DND-41 (cell line): ENCODE measurements around the gene PTPRN2.

Experiments
- ATAC-seq: fragments of 200-7000 bp; cut with Tn5 transposase; 3 replicates; pipeline ENCODE4 v1.9.1; 2021; ENCODE audit warnings: low read depth; ENCODE audit not compliant: insufficient read depth
- DNase-seq: peaks from one replicate; pipeline ENCODE4 v3.0.0-alpha.2; 2020
- H2AFZ ChIP-seq: 2 replicates; pipeline ENCODE4 v1.6.0; 2012; ENCODE audit warnings: low read depth, low read length
- H3K27ac ChIP-seq: 2 replicates; pipeline ENCODE4 v1.5.1; 2012; ENCODE audit warnings: low read length, inconsistent platforms
- H3K27me3 ChIP-seq: fragments of 200-600 bp; sonication (generic); 2 replicates; pipeline ENCODE4 v1.6.0; 2012; ENCODE audit warnings: low read length, mild to moderate bottlenecking, inconsistent platforms; ENCODE audit not compliant: insufficient read depth, poor library complexity
- H3K36me3 ChIP-seq: 2 replicates; pipeline ENCODE4 v1.5.1; 2012; ENCODE audit warnings: low read length, inconsistent platforms; ENCODE audit not compliant: insufficient read depth
- H3K4me1 ChIP-seq: 2 replicates; pipeline ENCODE4 v1.5.1; 2012; ENCODE audit warnings: mild to moderate bottlenecking, low read length; ENCODE audit not compliant: insufficient read depth
- H3K4me2 ChIP-seq: 2 replicates; pipeline ENCODE4 v1.6.0; 2012; ENCODE audit warnings: mild to moderate bottlenecking, moderate library complexity, low read length, inconsistent platforms; ENCODE audit not compliant: insufficient read depth
- H3K4me3 ChIP-seq, 2 experiments: fragments of 200-600 bp in 1 of 2; shearing (Covaris generic) in 1 of 2; 2 replicates each; pipeline ENCODE4 v1.5.1; 2012 to 2016; ENCODE audit warnings: inconsistent platforms in 2 of 2, low read length in 2 of 2, mild to moderate bottlenecking in 2 of 2, low read depth in 1 of 2, moderate library complexity in 1 of 2
- H3K79me2 ChIP-seq: 2 replicates; pipeline ENCODE4 v1.6.0; 2012; ENCODE audit warnings: low read length, inconsistent platforms; ENCODE audit not compliant: insufficient read depth
- H3K9ac ChIP-seq: 2 replicates; pipeline ENCODE4 v1.6.0; 2012; ENCODE audit warnings: low read depth, mild to moderate bottlenecking, inconsistent platforms, low read length, moderate library complexity
- H3K9me3 ChIP-seq: 2 replicates; pipeline ENCODE4 v1.5.1; 2012; ENCODE audit warnings: low read length, moderate library complexity, mild to moderate bottlenecking, inconsistent platforms; ENCODE audit not compliant: insufficient read depth, severe bottlenecking
- H4K20me1 ChIP-seq: 2 replicates; pipeline ENCODE4 v1.6.0; 2012; ENCODE audit warnings: low read length; ENCODE audit not compliant: insufficient read depth
- EZH2 ChIP-seq: IDR thresholded peaks from 3 replicates; pipeline ENCODE4 v1.6.1; 2012; ENCODE audit warnings: borderline replicate concordance, low read depth, mild to moderate bottlenecking, moderate library complexity, low read length, inconsistent platforms; ENCODE audit not compliant: severe bottlenecking
- TF ChIP-seq, protein P1 (sequence below): IDR thresholded peaks from 2 replicates; pipeline ENCODE4 v1.5.1; 2012; ENCODE audit warnings: borderline replicate concordance, low read length, moderate library complexity, mild to moderate bottlenecking; ENCODE audit not compliant: poor library complexity, severe bottlenecking; ENCODE audit errors: extremely low read depth

The PTPRN2 gene

DNA sequence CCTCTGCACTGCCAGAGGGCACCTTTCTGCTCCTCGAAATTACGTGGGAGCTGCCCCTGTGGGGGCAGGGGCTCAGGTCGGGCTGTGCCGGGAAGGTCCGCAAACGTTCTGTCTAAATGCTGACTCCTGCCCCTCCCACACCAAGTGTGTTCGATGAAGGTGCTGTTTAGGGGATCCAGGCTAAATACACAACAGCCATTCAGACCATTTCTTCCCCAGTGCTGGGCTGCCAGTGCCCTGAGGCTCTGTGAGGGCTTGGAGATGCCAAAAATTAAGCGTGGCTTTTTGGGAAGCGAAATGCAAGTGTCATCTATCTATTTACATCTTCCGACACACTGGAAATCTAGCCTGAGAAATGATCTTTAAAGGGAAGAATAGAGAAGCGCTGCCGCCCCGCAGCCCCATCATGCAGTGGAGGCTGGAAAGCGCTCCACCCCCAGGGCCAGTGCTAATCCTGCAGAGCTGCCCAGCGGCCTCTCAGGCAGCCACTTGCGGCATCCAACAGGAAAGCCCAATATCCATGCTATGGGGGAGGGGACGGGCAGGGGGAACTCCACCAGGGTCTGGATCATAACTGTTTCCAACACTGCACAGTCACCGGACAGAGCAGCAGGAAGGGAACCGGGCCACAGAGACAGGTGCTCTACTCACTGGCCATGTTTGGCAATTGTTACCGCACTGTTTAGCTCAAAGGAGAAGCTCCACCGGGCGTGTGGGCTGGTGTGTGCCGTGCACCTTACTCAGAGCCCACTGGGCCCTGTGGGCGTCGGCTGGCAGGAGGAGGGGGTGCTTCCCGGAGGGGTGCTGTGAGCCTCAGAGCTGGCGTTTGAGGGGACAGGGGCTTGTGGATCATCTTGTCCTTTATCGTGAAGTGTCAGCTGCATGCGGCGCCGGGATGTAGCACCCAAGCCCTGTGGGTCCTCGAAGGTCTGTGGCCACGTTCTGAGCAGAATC is 1045.3 kb downstream of the PTPRN2 start:
- no peak overlapping the region for H3K27ac ChIP-seq
- H3K79me2 ChIP-seq = no peaks in the 10 kb centered on the region
- no peak overlapping the region for H2AFZ ChIP-seq
- H3K36me3 ChIP-seq = peaks cover 67% of the 10 kb centered on the region
- H4K20me1 ChIP-seq = 0 out of 2 replicates have a peak, but pooled peaks cover 3% of the 10 kb centered on the region
- no peak for ATAC-seq
- H3K4me3 ChIP-seq = no peak overlapping the region
- H3K4me2 ChIP-seq = no peak overlapping the region
- TF ChIP-seq EZH2 = no peak
- TF ChIP-seq, protein P1, sequence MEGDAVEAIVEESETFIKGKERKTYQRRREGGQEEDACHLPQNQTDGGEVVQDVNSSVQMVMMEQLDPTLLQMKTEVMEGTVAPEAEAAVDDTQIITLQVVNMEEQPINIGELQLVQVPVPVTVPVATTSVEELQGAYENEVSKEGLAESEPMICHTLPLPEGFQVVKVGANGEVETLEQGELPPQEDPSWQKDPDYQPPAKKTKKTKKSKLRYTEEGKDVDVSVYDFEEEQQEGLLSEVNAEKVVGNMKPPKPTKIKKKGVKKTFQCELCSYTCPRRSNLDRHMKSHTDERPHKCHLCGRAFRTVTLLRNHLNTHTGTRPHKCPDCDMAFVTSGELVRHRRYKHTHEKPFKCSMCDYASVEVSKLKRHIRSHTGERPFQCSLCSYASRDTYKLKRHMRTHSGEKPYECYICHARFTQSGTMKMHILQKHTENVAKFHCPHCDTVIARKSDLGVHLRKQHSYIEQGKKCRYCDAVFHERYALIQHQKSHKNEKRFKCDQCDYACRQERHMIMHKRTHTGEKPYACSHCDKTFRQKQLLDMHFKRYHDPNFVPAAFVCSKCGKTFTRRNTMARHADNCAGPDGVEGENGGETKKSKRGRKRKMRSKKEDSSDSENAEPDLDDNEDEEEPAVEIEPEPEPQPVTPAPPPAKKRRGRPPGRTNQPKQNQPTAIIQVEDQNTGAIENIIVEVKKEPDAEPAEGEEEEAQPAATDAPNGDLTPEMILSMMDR = no peak
- no peaks in the 10 kb centered on the region for H3K4me1 ChIP-seq
- DNase-seq = no peak
- no peaks in the 10 kb centered on the region for H3K27me3 ChIP-seq
- no peaks in the 10 kb centered on the region for H3K9me3 ChIP-seq
- no peak overlapping the region for H3K9ac ChIP-seq

DNA sequence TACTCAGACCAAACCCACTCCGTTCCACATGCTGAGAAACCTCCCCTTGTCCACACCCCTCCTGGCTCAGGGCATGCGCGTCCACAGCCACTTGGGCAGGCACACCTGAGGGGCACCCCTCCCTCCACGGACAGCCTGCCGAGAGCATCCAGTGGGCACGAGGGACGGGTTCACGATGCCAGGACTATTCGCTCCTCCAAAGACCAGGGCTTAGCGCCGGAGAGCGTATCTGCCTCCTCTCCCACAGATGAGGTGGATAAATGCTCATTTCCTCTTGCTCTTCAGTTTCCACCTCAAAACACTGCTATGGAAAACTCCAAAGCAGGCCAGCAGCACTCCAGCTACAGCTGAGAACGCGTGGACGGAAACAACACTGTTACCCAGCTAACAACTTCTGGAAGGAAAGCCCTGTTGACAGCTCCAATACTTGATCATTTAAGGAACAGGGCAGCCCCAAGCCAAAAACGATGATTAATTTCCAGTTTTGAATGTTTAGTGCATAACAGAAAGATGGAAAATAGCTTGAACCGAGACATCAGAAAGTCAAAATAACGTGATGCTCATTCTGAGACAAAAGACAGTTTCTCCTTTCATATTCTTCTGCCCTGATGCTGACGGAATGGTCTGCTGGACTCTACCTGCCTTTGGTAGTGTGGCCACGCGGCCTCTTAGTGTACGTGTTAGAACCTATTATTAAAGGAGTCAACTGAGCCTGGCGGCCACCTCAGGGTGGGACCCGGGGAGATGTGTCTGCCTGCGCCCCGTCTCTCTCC is 1046.1 kb downstream of the PTPRN2 start:
- ATAC-seq = no peak
- peaks cover 58% of the 10 kb centered on the region for H3K36me3 ChIP-seq
- H3K9ac ChIP-seq = no peak overlapping the region
- H3K27ac ChIP-seq = no peak overlapping the region
- TF ChIP-seq, protein P1 = no peak
- no peaks in the 10 kb centered on the region for H3K9me3 ChIP-seq
- H3K27me3 ChIP-seq = no peaks in the 10 kb centered on the region
- no peak for DNase-seq
- H2AFZ ChIP-seq = no peak overlapping the region
- no peaks in the 10 kb centered on the region for H3K79me2 ChIP-seq
- H3K4me1 ChIP-seq = no peaks in the 10 kb centered on the region
- no peak overlapping the region for H3K4me2 ChIP-seq
- no peak overlapping the region for H3K4me3 ChIP-seq
- H4K20me1 ChIP-seq = 0 out of 2 replicates have a peak, but pooled peaks cover 3% of the 10 kb centered on the region

DNA sequence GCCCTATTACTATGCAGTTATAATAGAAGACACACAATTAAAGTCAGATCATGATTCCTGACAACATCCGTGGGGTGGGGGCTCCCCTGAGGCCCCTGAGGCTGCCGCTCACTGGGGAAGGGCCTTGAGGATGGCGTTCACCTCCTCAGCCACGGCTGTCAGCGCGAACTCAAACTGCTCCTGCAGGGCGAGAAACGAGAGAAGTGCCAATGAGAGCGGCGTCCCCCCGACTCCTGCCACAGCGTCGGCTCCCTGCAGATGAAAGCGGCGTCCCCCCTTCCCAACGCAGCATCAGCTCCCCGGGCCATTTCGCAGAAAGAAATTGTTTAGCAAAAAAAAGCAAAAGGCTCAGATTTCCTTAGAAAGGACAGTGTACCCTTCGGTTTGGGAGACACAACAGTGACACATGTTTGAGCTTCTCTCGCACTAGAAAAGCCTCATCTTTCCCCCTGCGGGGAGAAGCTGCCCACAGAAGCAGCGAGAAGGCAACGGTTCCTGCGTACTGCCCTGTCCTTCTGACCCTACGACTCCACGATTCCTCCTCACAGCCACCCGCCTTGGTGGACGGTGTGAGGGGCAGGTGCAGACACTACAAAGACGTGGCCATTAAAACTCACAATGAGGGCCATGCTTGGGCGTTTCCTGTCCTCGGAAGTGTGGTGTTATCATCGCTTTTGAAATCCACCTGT is 1046.9 kb downstream of the PTPRN2 start:
- ATAC-seq = no peak
- no peaks in the 10 kb centered on the region for H3K4me1 ChIP-seq
- 0 out of 2 replicates have a peak, but pooled peaks cover 3% of the 10 kb centered on the region for H4K20me1 ChIP-seq
- H3K4me3 ChIP-seq = no peak overlapping the region
- DNase-seq = no peak
- no peak overlapping the region for H3K27ac ChIP-seq
- no peaks in the 10 kb centered on the region for H3K79me2 ChIP-seq
- H3K36me3 ChIP-seq = peaks cover 55% of the 10 kb centered on the region
- no peaks in the 10 kb centered on the region for H3K27me3 ChIP-seq
- H2AFZ ChIP-seq = no peak overlapping the region
- H3K9me3 ChIP-seq = no peaks in the 10 kb centered on the region
- no peak overlapping the region for H3K9ac ChIP-seq
- no peak for TF ChIP-seq EZH2
- TF ChIP-seq, protein P1 = no peak
- no peak overlapping the region for H3K4me2 ChIP-seq
